OCI-LY1 (cell line): ENCODE data around the gene LEMD3.

Experiments used
- CTCF ChIP-seq: fragments of 200-600 bp; sonication (generic), shearing (Covaris generic); IDR thresholded peaks from 2 replicates; pipeline ENCODE4 v1.5.1; 2017; ENCODE audit warnings: mild to moderate bottlenecking, antibody characterized with exemption, low read length, moderate library complexity, mixed read lengths
- EZH2 ChIP-seq: fragments of 200-600 bp; sonication (generic), shearing (Covaris generic); IDR thresholded peaks from 2 replicates; pipeline ENCODE4 v1.8.0; 2017; ENCODE audit warnings: borderline replicate concordance, mixed run types, mild to moderate bottlenecking, antibody characterized with exemption, low read length, moderate library complexity, mixed read lengths

- TF ChIP-seq EZH2 (no peak), CTCF (no peak)
Measured at GRCh38 chr12:65248656-65249633, 79.6 kb downstream of the LEMD3 start.
